OCI-LY1 (cell line): ENCODE data around the gene POLR1H.

Experiments used
- H2AFZ ChIP-seq: fragments of 200-600 bp; sonication (generic), shearing (Covaris generic); 2 replicates; pipeline ENCODE4 v1.6.0; 2014; ENCODE audit warnings: antibody characterized with exemption, mild to moderate bottlenecking, low read length
- H3F3A ChIP-seq: fragments of 200-600 bp; sonication (generic), shearing (Covaris generic); 2 replicates; pipeline ENCODE4 v1.6.0; 2014; ENCODE audit warnings: mild to moderate bottlenecking, antibody characterized with exemption, low read length, moderate library complexity; ENCODE audit not compliant: insufficient read depth
- H3K27ac ChIP-seq: fragments of 200-600 bp; sonication (generic); 2 replicates; pipeline ENCODE4 v1.5.1; 2014; ENCODE audit warnings: low read length, mixed run types, mild to moderate bottlenecking, low read depth; ENCODE audit not compliant: poor library complexity, severe bottlenecking
- H3K27me3 ChIP-seq: fragments of 200-600 bp; sonication (generic); 2 replicates; pipeline ENCODE4 v1.6.0; 2014; ENCODE audit warnings: antibody characterized with exemption, mild to moderate bottlenecking, low read length, moderate library complexity; ENCODE audit not compliant: insufficient read depth
- H3K36me3 ChIP-seq: fragments of 200-600 bp; sonication (generic); 2 replicates; pipeline ENCODE4 v1.6.1; 2014; ENCODE audit warnings: mild to moderate bottlenecking, antibody characterized with exemption, low read length, moderate library complexity, mixed read lengths; ENCODE audit not compliant: insufficient read depth
- H3K4me1 ChIP-seq: fragments of 200-600 bp; sonication (generic); 2 replicates; pipeline ENCODE4 v1.5.1; 2014; ENCODE audit warnings: mild to moderate bottlenecking, low read length, moderate library complexity; ENCODE audit not compliant: insufficient read depth, severe bottlenecking
- H3K4me2 ChIP-seq: fragments of 200-600 bp; sonication (generic), shearing (Covaris generic); 2 replicates; pipeline ENCODE4 v1.6.1; 2014; ENCODE audit warnings: low read length
- H3K4me3 ChIP-seq: fragments of 200-600 bp; sonication (generic); 2 replicates; pipeline ENCODE4 v1.5.1; 2014; ENCODE audit warnings: low read length, low read depth, mild to moderate bottlenecking, mixed read lengths; ENCODE audit not compliant: poor library complexity, severe bottlenecking
- H3K79me2 ChIP-seq: fragments of 200-600 bp; shearing (Covaris generic); 2 replicates; pipeline ENCODE4 v1.6.1; 2016; ENCODE audit warnings: mixed run types, low read length, mixed read lengths; ENCODE audit not compliant: insufficient read depth
- H3K9ac ChIP-seq: fragments of 200-600 bp; sonication (generic), shearing (Covaris generic); 2 replicates; pipeline ENCODE4 v1.6.1; 2014; ENCODE audit warnings: mild to moderate bottlenecking, low read length, mixed read lengths
- H3K9me2 ChIP-seq: fragments of 200-600 bp; sonication (generic), shearing (Covaris generic); 2 replicates; pipeline ENCODE4 v1.6.1; 2014; ENCODE audit warnings: low read depth, mild to moderate bottlenecking, low read length, mixed read lengths
- H3K9me3 ChIP-seq: fragments of 200-600 bp; shearing (Covaris generic); 2 replicates; pipeline ENCODE4 v1.6.1; 2014; ENCODE audit warnings: low read length, mixed read lengths
- H4K20me1 ChIP-seq: fragments of 200-600 bp; sonication (generic), shearing (Covaris generic); 2 replicates; pipeline ENCODE4 v1.6.0; 2016; ENCODE audit warnings: mild to moderate bottlenecking, low read length; ENCODE audit not compliant: insufficient read depth
- CTCF ChIP-seq: fragments of 200-600 bp; sonication (generic), shearing (Covaris generic); IDR thresholded peaks from 2 replicates; pipeline ENCODE4 v1.5.1; 2017; ENCODE audit warnings: mild to moderate bottlenecking, antibody characterized with exemption, low read length, moderate library complexity, mixed read lengths
- EZH2 ChIP-seq: fragments of 200-600 bp; sonication (generic), shearing (Covaris generic); IDR thresholded peaks from 2 replicates; pipeline ENCODE4 v1.8.0; 2017; ENCODE audit warnings: borderline replicate concordance, mixed run types, mild to moderate bottlenecking, antibody characterized with exemption, low read length, moderate library complexity, mixed read lengths

Gene POLR1H

GRCh38 chr6:30063315-30063714 is 2.2 kb downstream of the POLR1H start:
- H3K36me3 ChIP-seq, result peaks cover 19% of the 10 kb centered on the region; the same call in 1 of the 2 replicates
- H3F3A ChIP-seq, result no peaks in the 10 kb centered on the region
- H2AFZ ChIP-seq, result no peak overlapping the region
- peaks cover 52% of the 10 kb centered on the region for H3K4me1 ChIP-seq
- H3K9ac ChIP-seq, result no peak overlapping the region
- no peaks in the 10 kb centered on the region for H4K20me1 ChIP-seq
- TF ChIP-seq EZH2 (no peak), CTCF (no peak)
- peaks cover 7% of the 10 kb centered on the region; the same call in 1 of the 2 replicates for H3K79me2 ChIP-seq
- no peaks in the 10 kb centered on the region for H3K27me3 ChIP-seq
- H3K9me3 ChIP-seq, result no peaks in the 10 kb centered on the region
- H3K4me2 ChIP-seq, result peak overlapping the region; percentile 20; the same call in 1 of the 2 replicates
- H3K9me2 ChIP-seq, result no peaks in the 10 kb centered on the region
- H3K4me3 ChIP-seq, result no peak overlapping the region
- H3K27ac ChIP-seq, result no peak overlapping the region

- peak overlapping the region; percentile 98 for H3K4me2 ChIP-seq
- TF ChIP-seq CTCF (no peak), EZH2 (no peak)
- peak overlapping the region; percentile 78 for H3K27ac ChIP-seq
- H3K27me3 ChIP-seq, result no peaks in the 10 kb centered on the region
- no peaks in the 10 kb centered on the region for H4K20me1 ChIP-seq
- H2AFZ ChIP-seq, result peak overlapping the region; percentile 19; the same call in 1 of the 2 replicates
- H3K36me3 ChIP-seq, result peaks cover 19% of the 10 kb centered on the region; the same call in 1 of the 2 replicates
- H3K4me1 ChIP-seq, result peaks cover 42% of the 10 kb centered on the region
- H3K4me3 ChIP-seq, result peak overlapping the region; percentile 90
- peak overlapping the region; percentile 76 for H3K9ac ChIP-seq
- no peaks in the 10 kb centered on the region for H3K9me3 ChIP-seq
- H3K79me2 ChIP-seq, result peaks cover 7% of the 10 kb centered on the region; the same call in 1 of the 2 replicates
- H3F3A ChIP-seq, result no peaks in the 10 kb centered on the region
- no peaks in the 10 kb centered on the region for H3K9me2 ChIP-seq
Observed at GRCh38 chr6:30066082-30066481, 5.0 kb downstream of the POLR1H start.

- Histone ChIP-seq H3F3A (no peaks in the 10 kb centered on the region), H3K9me2 (no peaks in the 10 kb centered on the region), H3K79me2 (peaks cover 7% of the 10 kb centered on the region; the same call in 1 of the 2 replicates), H3K27me3 (no peaks in the 10 kb centered on the region), H3K9me3 (no peaks in the 10 kb centered on the region), H3K9ac (peak within 1 kb of the TSS; percentile 76), H3K27ac (peak within 1 kb of the TSS; percentile 78), H3K4me1 (peaks cover 41% of the 10 kb centered on the region), H3K4me3 (peak within 1 kb of the TSS; percentile 90), H4K20me1 (no peaks in the 10 kb centered on the region), H2AFZ (peak within 1 kb of the TSS; percentile 19; the same call in 1 of the 2 replicates), H3K4me2 (peak within 1 kb of the TSS; percentile 98), H3K36me3 (peaks cover 19% of the 10 kb centered on the region; the same call in 1 of the 2 replicates)
- no peak for TF ChIP-seq EZH2
- TF ChIP-seq CTCF, result no peak; the same call in 1 of the 2 replicates
Observed at GRCh38 chr6:30066577-30067459, 5.8 kb downstream of the POLR1H start, which contains the start of gene PPP1R11. Gene PPP1R11, plus strand, starts transcription at chr6:30067198. Its CDS starts 213 bp downstream, at chr6:30067411.
